Suprapubic skin (tissue), 4 donors: ENCODE results near the gene AOX1.

Experiments
- CTCF ChIP-seq, 2 donors: fragments of 200-600 bp in 1 of 2; fragments of 450-650 bp in 1 of 2; sonication (generic) in 1 of 2; IDR thresholded peaks; one replicate each; pipeline ENCODE4 v1.5.1; 2016 to 2019; ENCODE audit warnings: antibody characterized with exemption in 2 of 2, mild to moderate bottlenecking in 1 of 2, moderate library complexity in 1 of 2
- EP300 ChIP-seq: sonication (generic); formaldehyde crosslinking; IDR thresholded peaks from one replicate; pipeline ENCODE4 v1.6.1; 2017; ENCODE audit warnings: antibody characterized with exemption
- POLR2A ChIP-seq, 2 donors: fragments of 450-650 bp; IDR thresholded peaks; one replicate each; pipeline ENCODE4 v1.6.1; 2017; ENCODE audit warnings: antibody characterized with exemption in 2 of 2, mild to moderate bottlenecking in 2 of 2, moderate library complexity in 2 of 2
- POLR2AphosphoS5 ChIP-seq, 3 donors: sonication (generic); formaldehyde crosslinking; IDR thresholded peaks; one replicate each; pipeline ENCODE4 v1.6.1; 2017; ENCODE audit warnings: antibody characterized with exemption in 3 of 3

DNA sequence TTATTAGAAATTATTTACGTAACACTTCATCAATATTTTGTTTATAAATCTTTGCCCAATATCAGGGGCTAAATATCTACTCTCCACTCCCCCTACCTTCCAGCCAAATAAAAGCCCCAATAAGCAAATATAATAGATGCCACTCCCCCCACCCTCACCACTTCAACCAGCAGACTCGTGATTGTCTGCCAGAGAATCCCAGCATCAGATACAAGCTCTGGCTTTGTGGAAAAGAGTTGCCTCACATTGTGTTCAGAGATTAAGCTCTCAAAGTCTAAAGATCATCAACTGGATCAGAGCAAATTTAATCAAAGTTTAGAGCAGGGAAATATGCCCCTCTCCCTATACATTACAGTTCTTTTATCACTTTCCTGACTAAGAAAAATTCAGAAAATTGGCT lies 39.5 kb downstream of the AOX1 start:
- TF ChIP-seq CTCF (IDR thresholded peaks at IDR 0.05) (no peak), POLR2AphosphoS5 (IDR thresholded peaks at IDR 0.05) (no peak), POLR2A (IDR thresholded peaks at IDR 0.05) (no peak), EP300 (no peak)
